H4 (cell line): ENCODE measurements around the gene INSL3. TPM values are rescaled to one million over a fixed set of nuclear protein-coding genes. Genes with fewer than 3 reads are reported as not detected.
A peak's percentile ranks its signal among the peaks of the same experiment; 100 is the strongest.

ENCODE experiments used
- DNase-seq: peaks from one replicate; pipeline ENCODE4 v3.0.0-alpha.2; 2015; ENCODE audit warnings: low spot score
- total RNA-seq: library from RNA; depleted of rRNA; stranded (reverse); fragments of >200 nt; shearing (Covaris generic); gene quantifications from 2 replicates; pipeline ENCODE4 v1.2.3, GENCODE V29; 2014; rRNA removed

Gene INSL3
- not detected in 2 replicates for total RNA-seq

- DNase-seq: no peak
Measured at GRCh38 chr19:17821190-17821589, at the start of gene INSL3. INSL3 (minus strand) TSS chr19:17821519; CDS start chr19:17821506, 13 bp downstream.

DNA sequence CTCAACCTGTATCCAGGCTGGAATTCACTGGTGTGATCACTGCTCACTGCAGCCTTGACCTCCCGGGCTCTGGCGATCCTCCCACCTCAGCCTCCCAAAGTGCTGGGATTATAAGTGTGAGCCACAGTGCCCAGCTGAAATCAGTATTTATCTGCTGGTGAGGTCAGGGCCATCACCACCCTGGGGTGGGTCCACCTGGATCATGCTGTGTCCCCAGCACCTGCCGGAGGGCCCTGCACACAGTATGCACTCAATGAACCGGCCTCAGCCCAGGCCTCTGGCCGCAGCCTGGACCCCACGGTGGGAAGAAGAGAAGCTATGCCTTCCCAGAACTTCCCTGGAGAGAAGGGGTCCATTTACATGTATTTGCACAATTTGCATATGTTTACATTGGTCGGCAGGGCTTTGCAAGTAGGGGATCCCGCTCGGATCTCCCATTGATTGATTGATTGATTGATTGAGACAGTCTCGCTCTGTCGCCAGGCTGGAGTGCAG, 47.8 kb upstream of the INSL3 start:
- DNase-seq: no peak

- no peak for DNase-seq
Measured at GRCh38 chr19:17868669-17869068, 47.4 kb upstream of the INSL3 start.

- DNase-seq: no peak
Measured at GRCh38 chr19:17866964-17867486, 45.7 kb upstream of the INSL3 start.

- no peak for DNase-seq
Measured at GRCh38 chr19:17866312-17866963, 45.1 kb upstream of the INSL3 start.

DNA sequence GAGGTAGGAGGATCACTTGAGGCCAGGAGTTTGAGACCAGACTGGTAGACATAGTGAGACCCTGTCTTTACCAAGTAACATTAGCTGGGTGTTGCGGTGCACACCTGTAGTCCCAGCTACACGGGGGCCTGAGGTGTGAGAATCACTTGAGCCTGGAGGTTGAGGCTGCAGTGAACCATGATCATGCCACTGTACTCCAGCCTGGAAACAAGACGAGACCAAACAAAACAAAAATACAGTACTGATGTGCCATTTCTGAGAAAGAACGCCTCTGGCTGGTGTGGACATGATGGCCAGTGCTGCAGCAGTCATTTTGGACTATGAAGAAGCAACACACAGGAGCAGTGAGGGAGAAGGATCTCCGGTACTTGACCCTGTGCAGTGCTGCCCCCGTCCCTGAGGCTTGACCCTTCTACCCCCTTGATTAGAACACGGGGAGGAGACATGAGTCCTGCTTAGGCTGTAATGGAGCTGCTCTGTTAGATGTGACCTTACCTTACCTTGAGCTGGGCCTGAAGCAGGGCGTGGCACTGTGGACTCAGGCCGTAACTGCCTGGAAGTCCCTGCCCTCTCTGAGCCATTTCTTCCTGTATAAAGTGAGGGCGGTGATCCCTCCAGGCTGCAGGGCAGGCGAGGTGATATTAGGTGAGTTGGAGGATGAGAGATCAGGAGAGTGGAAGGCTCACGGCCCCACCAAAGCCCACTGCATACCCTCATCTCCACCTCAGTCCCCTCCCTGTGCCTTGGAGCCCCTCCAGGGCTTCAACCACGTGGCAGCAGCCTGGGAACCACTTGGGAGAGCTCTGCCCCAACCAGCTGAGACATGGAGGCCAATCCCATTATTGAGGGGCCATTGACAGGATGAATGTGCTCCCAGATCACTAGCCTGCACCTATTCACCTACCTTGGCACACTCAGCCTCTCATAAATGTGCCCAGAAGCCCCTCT, 44.3 kb upstream of the INSL3 start:
- peak; percentile 61 for DNase-seq

GRCh38 chr19:17863520-17864182, 42.3 kb upstream of the INSL3 start:
- DNase-seq: no peak

- no peak for DNase-seq
Measured at GRCh38 chr19:17862711-17863519, 41.6 kb upstream of the INSL3 start.

DNA sequence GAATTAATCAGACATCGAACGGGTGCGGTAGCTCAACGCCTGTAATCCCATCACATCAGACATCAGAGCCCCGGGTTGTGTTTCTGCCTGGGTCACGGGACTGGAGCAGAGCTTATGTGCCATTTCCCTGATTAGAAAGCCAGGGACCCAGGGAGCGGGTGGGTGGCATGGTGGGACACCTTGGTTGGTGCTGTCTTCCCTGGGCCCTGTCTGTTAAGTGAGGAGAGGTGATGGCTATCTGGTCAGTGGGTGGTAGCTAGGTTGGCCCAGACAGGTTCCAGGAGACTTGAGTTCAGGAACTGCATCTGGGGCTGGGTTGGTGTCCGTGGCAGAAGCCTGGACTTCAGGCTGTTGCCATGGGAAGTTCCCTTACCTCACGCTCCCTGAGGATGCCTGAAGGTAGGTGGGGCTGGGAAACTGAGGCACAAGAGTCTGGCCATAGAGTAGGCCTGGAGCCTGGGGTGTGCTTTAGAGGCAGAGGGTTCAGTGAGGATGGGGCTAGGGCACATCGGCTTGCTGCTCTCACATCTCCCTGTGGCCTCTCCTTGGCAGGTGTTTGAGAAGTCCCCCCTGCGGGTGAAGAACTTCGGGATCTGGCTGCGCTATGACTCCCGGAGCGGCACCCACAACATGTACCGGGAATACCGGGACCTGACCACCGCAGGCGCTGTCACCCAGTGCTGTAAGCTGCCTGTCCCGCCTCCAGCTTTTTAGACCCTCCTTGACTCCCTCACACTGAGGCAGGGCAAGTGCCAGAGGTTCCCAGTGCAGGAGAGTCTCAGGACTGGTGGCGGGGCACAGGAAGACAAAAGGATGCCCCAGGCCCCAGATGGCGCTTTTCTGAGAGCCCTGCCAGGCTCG, 40.5 kb upstream of the INSL3 start:
- DNase-seq: no peak

DNA sequence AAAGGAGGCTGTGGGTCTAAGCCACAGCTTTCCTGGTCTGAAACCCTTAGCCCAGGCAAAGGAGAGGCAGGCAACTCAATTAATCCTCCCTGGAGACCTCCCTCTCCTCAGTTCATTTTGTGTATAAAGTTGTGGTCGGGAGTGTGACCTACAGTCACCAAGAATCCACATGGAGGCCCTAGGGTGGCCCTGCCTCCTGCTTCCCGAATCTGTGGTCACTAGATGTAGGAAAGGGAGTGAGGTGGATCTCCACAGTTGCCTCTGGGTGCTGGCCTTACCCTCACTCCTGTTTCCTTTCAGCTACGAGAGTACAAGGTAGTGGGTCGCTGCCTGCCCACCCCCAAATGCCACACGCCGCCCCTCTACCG, 39.7 kb upstream of the INSL3 start:
- DNase-seq: no peak

DNA sequence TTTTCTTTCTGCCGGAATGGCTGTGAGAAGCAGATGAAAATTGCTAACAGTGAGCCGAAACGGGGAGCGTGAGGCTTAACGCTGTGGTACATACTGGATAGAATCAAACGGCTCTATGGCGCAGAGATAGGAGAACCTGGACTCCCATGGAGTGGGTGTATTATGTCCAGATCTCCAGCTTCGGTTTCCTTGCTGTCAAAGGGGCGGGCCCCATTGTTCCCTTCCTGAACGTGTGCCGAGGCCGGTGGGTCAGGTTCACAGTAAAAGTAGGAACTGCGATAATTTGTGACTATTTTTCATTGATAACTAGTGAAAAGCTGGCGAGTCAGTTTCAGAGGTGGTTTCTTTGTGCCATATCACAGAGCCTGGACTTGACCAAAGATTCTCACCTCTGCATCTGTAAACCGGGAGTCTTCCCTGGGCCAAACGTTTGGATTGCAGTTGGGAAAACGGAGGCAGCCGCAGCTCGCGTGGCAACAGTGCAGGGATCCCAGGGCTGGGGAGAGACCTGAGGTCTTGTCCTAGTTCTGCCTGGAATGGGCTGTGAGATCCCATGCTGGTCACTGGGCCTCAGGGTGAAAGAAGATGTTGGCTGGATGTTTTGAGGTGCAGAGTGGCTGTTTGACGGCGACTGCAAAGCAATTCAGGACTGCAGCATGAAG, 39.1 kb upstream of the INSL3 start:
- DNase-seq: no peak

GRCh38 chr19:17859533-17860330, 38.4 kb upstream of the INSL3 start, which contains the start of gene RPL18A:
RPL18A (plus strand) TSS chr19:17859910; CDS start chr19:17859957, 47 bp downstream.
- peak; percentile 100 for DNase-seq

- DNase-seq: peak; percentile 77
Measured at GRCh38 chr19:17855280-17856152, 34.2 kb upstream of the INSL3 start.

DNA sequence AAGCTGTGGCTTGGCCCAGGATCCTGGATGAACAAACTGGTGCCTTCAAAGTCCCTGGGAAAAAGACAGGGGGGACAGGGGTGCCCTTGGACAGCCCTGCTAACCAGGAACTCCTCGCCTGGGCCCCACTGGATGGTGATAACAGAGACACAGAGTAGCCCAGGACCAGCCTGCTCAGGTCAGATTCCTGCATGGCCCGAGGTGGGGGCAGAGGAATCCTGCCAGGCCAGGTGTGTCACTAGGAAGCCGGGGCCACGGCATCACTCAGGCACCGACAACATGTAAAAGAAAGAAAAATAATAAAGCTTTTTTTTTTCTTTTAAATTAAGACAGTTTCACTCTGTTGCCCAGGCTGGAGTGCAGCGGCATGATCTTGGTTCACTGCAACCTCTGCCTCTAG, 32.7 kb upstream of the INSL3 start:
- DNase-seq: no peak

DNA sequence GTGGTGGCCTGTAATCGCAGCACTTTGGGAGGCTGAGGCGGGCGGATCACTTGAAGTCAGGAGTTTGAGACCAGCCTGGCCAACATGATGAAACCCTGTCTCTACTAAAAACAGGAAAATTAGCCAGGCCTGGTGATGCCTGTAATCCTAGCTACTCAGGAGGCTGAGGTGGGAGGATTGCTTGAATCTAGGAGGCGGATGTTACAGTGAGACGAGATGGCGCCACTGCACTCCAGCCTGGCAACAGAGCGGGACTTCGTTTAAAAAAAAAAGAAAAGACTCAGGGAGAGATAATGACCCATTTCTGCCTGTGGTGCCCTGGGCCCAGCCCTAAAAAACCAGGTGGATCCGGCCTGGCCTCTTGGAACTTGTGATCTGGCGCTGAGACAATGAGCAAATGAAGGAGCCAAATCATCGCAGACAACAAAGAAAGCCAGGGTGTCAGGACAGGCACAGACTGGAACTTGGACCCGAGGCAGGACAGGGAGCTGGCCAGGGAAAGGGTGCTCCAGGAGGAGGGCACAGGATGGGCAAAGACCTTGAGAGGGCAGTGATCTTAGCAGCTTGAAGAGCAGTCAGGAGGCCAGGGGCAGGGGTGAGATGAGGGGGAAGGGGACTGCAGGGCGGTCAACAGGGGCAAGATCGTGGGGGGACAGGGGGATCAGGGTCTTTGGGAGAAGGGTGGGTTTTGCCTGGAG, 27.4 kb upstream of the INSL3 start:
- DNase-seq: no peak

- no peak for DNase-seq
Measured at GRCh38 chr19:17847538-17848366, 26.4 kb upstream of the INSL3 start, which contains the start of gene JAK3. JAK3 (minus strand) TSS chr19:17847982; CDS start chr19:17844417, 3,565 bp downstream.
